NCI-H446 (cell line): ENCODE measurements around the gene SAMSN1.

Experiments used
- DNase-seq, 2 experiments: peaks; one replicate each; lab custom pipeline; 2025; lab: John Stamatoyannopoulos, UW

SAMSN1 gene

GRCh38 chr21:14545906-14546480, at the start of gene SAMSN1:
Gene SAMSN1 (minus strand): TSS chr21:14546315. CDS start chr21:14546261, 54 bp downstream.
- no peak for DNase-seq

GRCh38 chr21:14595449-14595848, 49.3 kb upstream of the SAMSN1 start:
- DNase-seq = no peak

DNA sequence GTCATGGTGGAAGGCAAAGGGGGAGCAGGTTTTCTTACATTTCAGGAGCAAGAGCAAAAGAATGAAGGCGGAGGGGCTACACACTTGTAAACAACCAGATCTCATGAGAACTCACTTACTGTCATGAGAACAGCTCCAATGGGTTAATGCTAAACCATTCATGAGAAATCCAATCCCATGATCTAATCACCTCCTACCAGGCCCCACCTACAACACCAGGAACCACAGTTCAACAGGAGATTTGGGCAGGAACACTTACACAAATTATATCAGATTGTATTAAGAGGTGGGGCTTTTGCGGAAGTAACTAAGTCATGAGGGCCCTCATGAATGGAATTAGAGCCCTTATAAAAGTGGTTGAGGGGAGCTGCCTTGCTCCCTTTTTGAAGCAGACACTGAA, 48.9 kb upstream of the SAMSN1 start:
- DNase-seq = no peak

DNA sequence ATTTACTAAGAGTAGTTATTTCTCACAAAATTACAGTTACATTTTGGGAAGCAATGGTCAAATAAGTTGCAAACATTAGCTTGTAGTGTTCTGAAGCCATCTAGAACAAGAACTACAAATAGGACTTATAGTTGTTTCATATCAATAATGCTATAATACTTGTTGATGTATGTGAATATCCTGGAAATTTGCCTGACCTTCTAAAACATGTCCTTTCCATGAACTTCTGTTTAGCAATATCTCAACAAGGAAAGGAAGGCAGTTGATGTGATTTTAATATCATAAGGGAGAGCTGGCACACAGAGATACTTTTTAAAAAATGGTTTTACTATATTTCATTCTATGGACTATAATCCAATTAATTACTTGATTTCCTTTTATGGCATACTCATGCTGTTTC, 47.1 kb upstream of the SAMSN1 start:
- DNase-seq = no peak

GRCh38 chr21:14592296-14593000, 46.3 kb upstream of the SAMSN1 start:
- no peak for DNase-seq

GRCh38 chr21:14591882-14592281, 45.8 kb upstream of the SAMSN1 start:
- no peak for DNase-seq

GRCh38 chr21:14591377-14591776, 45.3 kb upstream of the SAMSN1 start:
- DNase-seq = no peak

- no peak for DNase-seq
Observed at GRCh38 chr21:14589855-14590563, 43.9 kb upstream of the SAMSN1 start.

DNA sequence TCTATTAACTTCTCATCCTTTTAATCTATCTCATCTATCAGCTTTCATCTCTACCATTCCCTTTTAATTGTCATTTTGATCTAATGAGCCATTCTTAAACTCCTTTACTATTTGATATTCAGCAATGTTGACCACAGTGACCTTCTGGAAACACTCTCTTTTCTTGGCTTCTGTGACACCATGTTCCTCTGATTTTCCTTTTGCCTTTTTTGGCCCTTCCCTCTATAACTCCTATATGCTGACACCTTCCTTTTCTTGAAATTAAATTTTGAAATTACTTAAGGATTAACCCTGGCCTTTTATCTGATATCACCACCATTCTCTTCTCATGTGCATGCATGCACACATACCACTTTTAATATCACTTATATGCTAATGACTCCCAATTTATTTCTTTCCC, 41.2 kb upstream of the SAMSN1 start:
- DNase-seq = no peak

GRCh38 chr21:14585122-14585521, 39.0 kb upstream of the SAMSN1 start:
- no peak for DNase-seq

GRCh38 chr21:14584357-14585095, 38.4 kb upstream of the SAMSN1 start:
- no peak for DNase-seq

GRCh38 chr21:14583629-14584255, 37.6 kb upstream of the SAMSN1 start:
- no peak for DNase-seq

- no peak for DNase-seq
Observed at GRCh38 chr21:14582934-14583628, 37.0 kb upstream of the SAMSN1 start.

- no peak for DNase-seq
Observed at GRCh38 chr21:14581902-14582457, 35.9 kb upstream of the SAMSN1 start.

- no peak for DNase-seq
Observed at GRCh38 chr21:14573244-14573643, 27.1 kb upstream of the SAMSN1 start.

DNA sequence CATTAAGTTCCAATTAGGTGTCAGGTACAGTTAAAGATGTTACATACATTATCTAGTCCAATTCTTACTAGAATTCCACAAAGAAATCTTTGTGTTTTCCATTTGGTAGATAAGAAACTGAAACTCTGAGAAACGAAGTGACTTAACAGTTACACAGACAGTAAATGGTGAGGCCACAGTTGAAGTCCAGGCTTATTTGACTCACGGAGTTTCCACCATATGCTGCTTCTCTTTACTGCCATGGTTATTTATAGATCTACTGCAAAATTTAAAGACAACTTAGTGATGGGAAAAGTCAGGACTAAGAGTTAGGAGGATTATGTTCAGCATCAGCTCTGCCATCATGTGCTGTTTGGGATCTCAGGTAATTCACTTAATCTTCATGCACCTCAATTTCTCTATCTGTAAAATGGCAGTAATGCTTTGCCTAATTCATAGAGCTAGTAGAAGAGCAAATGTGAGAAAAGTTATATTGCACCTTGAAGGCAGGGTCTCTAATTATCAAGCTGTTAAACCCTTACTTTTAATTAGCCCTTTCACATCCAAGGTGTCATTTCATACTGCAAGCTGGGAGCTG, 26.2 kb upstream of the SAMSN1 start:
- no peak for DNase-seq

- DNase-seq = no peak
Observed at GRCh38 chr21:14569868-14570267, 23.8 kb upstream of the SAMSN1 start.

- DNase-seq = no peak
Observed at GRCh38 chr21:14569026-14569621, 23.0 kb upstream of the SAMSN1 start.

GRCh38 chr21:14567331-14568279, 21.5 kb upstream of the SAMSN1 start:
- no peak for DNase-seq
